K562 (cell line): Measurements from ENCODE around the gene IL6ST. TPM values are rescaled to one million over a fixed set of nuclear protein-coding genes. Genes with fewer than 3 reads are reported as not detected.
A peak's percentile ranks its signal among the peaks of the same experiment; 100 is the strongest.

Source experiments
- ARID1B ChIP-seq: fragments of 450-650 bp; IDR thresholded peaks from 2 replicates; pipeline ENCODE4 v1.6.1; 2016; ENCODE audit warnings: antibody characterized with exemption, mild to moderate bottlenecking, inconsistent platforms
- CSDE1 ChIP-seq, 2 experiments: fragments of 450-650 bp; IDR thresholded peaks; 2 replicates each; pipeline ENCODE4 v1.6.1; 2016; ENCODE audit warnings: mild to moderate bottlenecking in 1 of 2
- DACH1 ChIP-seq: fragments of 450-650 bp; IDR thresholded peaks from 2 replicates; pipeline ENCODE4 v1.6.1; 2018; ENCODE audit not compliant: partially characterized antibody
- EHMT2 ChIP-seq: fragments of 450-650 bp; IDR thresholded peaks from 2 replicates; pipeline ENCODE4 v1.6.1; 2018; ENCODE audit warnings: antibody characterized with exemption
- EZH2 ChIP-seq: IDR thresholded peaks from 2 replicates; pipeline ENCODE4 v1.6.1; 2012; ENCODE audit warnings: low read depth, mild to moderate bottlenecking, inconsistent platforms, low read length, borderline replicate concordance
- FOXO4 ChIP-seq: fragments of 450-650 bp; formaldehyde crosslinking; IDR thresholded peaks from 2 replicates; pipeline ENCODE4 v1.4.0; 2020; ENCODE audit warnings: mild to moderate bottlenecking, moderate library complexity
- HDAC3 ChIP-seq: fragments of 450-650 bp; IDR thresholded peaks from 2 replicates; pipeline ENCODE4 v1.6.1; 2018; ENCODE audit warnings: borderline replicate concordance, mild to moderate bottlenecking, moderate library complexity; ENCODE audit not compliant: partially characterized antibody
- LCOR ChIP-seq: sonication (generic); formaldehyde crosslinking; IDR thresholded peaks from 2 replicates; pipeline ENCODE4 v1.8.0; 2022; ENCODE audit warnings: mild to moderate bottlenecking, missing genetic modification reagents
- MCM7 ChIP-seq, 2 experiments: fragments of 450-650 bp; IDR thresholded peaks; 2 replicates each; pipeline ENCODE4 v1.6.1; 2016 to 2018
- MEF2D ChIP-seq: conservative IDR thresholded peaks from 2 replicates; pipeline ENCODE4 v1.6.1; 2016; ENCODE audit warnings: low read depth, missing genetic modification characterization, missing compliant biosample characterization
- PHF20 ChIP-seq: fragments of 450-650 bp; IDR thresholded peaks from 2 replicates; pipeline ENCODE4 v1.6.1; 2018; ENCODE audit not compliant: partially characterized antibody
- RBM39 ChIP-seq: fragments of 200-400 bp; formaldehyde crosslinking; optimal IDR thresholded peaks from 2 replicates; pipeline ENCODE3; 2018; ENCODE audit warnings: low read depth, low read length
- TAF9B ChIP-seq: fragments of 450-650 bp; IDR thresholded peaks from 2 replicates; pipeline ENCODE4 v1.6.1; 2018; ENCODE audit warnings: mild to moderate bottlenecking; ENCODE audit not compliant: partially characterized antibody
- TCF15 ChIP-seq: fragments of 250-450 bp; sonication (Bioruptor Pico); IDR thresholded peaks from 2 replicates; pipeline ENCODE4 v1.8.0; 2022; ENCODE audit warnings: moderate library complexity, mild to moderate bottlenecking, inconsistent platforms
- TCFL5 ChIP-seq: fragments of 250-450 bp; sonication (Bioruptor Pico); conservative IDR thresholded peaks from 2 replicates; pipeline ENCODE4 v1.6.1; 2021; ENCODE audit warnings: mild to moderate bottlenecking, moderate library complexity, matching md5 sums
- ZBTB17 ChIP-seq: fragments of 450-650 bp; formaldehyde crosslinking; IDR thresholded peaks from 2 replicates; pipeline ENCODE4 v1.4.0; 2020; ENCODE audit warnings: mild to moderate bottlenecking
- ZBTB26 ChIP-seq: fragments of 450-650 bp; formaldehyde crosslinking; IDR thresholded peaks from 2 replicates; pipeline ENCODE4 v1.4.0; 2022; ENCODE audit warnings: missing genetic modification characterization
- ZBTB7A ChIP-seq: IDR thresholded peaks from 2 replicates; pipeline ENCODE4 v1.6.1; 2011; ENCODE audit warnings: low read depth, mild to moderate bottlenecking, low read length, moderate library complexity, borderline replicate concordance; ENCODE audit not compliant: control insufficient read depth
- ZNF655 ChIP-seq: fragments of 250-450 bp; sonication (Bioruptor Pico); IDR thresholded peaks from 2 replicates; pipeline ENCODE4 v1.5.0; 2021
- polyA plus RNA-seq, 8 experiments: library from polyadenylated mRNA; depleted of rRNA in 4 of 8; stranded (reverse) in 5 of 8; unstranded in 3 of 8; fragments of >200 nt; fragmentation: Nextera tagmentation in 2 of 8; fragmentation: Illumina TruSeq in 1 of 8; extraction: Ambion mirVana in 2 of 8; extraction: Trizol in 1 of 8; gene quantifications; 2 replicates each; pipeline versions ENCODE4 v1.2.1 to v1.2.3, GENCODE V29; 2011 to 2014; ENCODE audit warnings: inconsistent platforms in 1 of 8, missing spikeins in 1 of 8
- total RNA-seq, 7 experiments: library from RNA; depleted of rRNA in 6 of 7; stranded (reverse); fragments of >200 nt in 6 of 7; fragmentation: Illumina TruSeq in 2 of 7; extraction: Trizol in 2 of 7; gene quantifications; 2 replicates each; pipeline versions ENCODE4 v1.2.1 to v1.2.3, GENCODE V29; 2011 to 2021; ENCODE audit warnings: low replicate concordance in 1 of 7
- TF ChIP-seq, protein P1 (sequence below): fragments of 250-450 bp; sonication (Bioruptor Pico); IDR thresholded peaks from 2 replicates; pipeline ENCODE4 v1.5.0; 2022; ENCODE audit warnings: mild to moderate bottlenecking
- TF ChIP-seq, protein P2 (sequence below): fragments of 450-650 bp; IDR thresholded peaks from 2 replicates; pipeline ENCODE4 v1.6.1; 2014; ENCODE audit warnings: low read depth, mild to moderate bottlenecking, moderate library complexity, borderline replicate concordance

Gene IL6ST
- total and polyA plus RNA-seq, 9 of the 15 experiments (the other 6 are each of a cell fraction or from before 2014, with no cell fraction given), result 2.0 to 27.0 (median 7.9) TPM

- TF ChIP-seq ZBTB26, result no peak
- TF ChIP-seq EZH2, result no peak
- no peak for TF ChIP-seq HDAC3
- no peak for TF ChIP-seq ZNF655 (CRISPR knock-in tag)
- TF ChIP-seq MEF2D, result no peak
- no peak for TF ChIP-seq ZBTB17 (CRISPR knock-in tag)
- peak; percentile 75 for TF ChIP-seq LCOR (CRISPR knock-in tag)
- TF ChIP-seq ZBTB7A, result no peak
- TF ChIP-seq FOXO4 (CRISPR knock-in tag), result no peak
- TF ChIP-seq, protein P1, sequence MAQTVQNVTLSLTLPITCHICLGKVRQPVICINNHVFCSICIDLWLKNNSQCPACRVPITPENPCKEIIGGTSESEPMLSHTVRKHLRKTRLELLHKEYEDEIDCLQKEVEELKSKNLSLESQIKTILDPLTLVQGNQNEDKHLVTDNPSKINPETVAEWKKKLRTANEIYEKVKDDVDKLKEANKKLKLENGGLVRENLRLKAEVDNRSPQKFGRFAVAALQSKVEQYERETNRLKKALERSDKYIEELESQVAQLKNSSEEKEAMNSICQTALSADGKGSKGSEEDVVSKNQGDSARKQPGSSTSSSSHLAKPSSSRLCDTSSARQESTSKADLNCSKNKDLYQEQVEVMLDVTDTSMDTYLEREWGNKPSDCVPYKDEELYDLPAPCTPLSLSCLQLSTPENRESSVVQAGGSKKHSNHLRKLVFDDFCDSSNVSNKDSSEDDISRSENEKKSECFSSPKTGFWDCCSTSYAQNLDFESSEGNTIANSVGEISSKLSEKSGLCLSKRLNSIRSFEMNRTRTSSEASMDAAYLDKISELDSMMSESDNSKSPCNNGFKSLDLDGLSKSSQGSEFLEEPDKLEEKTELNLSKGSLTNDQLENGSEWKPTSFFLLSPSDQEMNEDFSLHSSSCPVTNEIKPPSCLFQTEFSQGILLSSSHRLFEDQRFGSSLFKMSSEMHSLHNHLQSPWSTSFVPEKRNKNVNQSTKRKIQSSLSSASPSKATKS (CRISPR knock-in tag), result no peak
- peak; percentile 54 for TF ChIP-seq DACH1
- TF ChIP-seq RBM39, result no peak
- TF ChIP-seq CSDE1 (IDR thresholded peaks at IDR 0.05), result peak in 1 of 2 experiments; percentile 48; a peak in 1 of 4 replicates
- TF ChIP-seq TAF9B, result no peak
- TF ChIP-seq TCF15 (CRISPR knock-in tag), result no peak
- TF ChIP-seq, protein P2, sequence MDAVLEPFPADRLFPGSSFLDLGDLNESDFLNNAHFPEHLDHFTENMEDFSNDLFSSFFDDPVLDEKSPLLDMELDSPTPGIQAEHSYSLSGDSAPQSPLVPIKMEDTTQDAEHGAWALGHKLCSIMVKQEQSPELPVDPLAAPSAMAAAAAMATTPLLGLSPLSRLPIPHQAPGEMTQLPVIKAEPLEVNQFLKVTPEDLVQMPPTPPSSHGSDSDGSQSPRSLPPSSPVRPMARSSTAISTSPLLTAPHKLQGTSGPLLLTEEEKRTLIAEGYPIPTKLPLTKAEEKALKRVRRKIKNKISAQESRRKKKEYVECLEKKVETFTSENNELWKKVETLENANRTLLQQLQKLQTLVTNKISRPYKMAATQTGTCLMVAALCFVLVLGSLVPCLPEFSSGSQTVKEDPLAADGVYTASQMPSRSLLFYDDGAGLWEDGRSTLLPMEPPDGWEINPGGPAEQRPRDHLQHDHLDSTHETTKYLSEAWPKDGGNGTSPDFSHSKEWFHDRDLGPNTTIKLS, result no peak
- no peak for TF ChIP-seq EHMT2
- no peak for TF ChIP-seq MCM7 (IDR thresholded peaks at IDR 0.05)
- no peak for TF ChIP-seq TCFL5 (CRISPR knock-in tag)
- TF ChIP-seq ARID1B, result peak; percentile 86
- TF ChIP-seq PHF20, result no peak
Observed at GRCh38 chr5:55997742-55998351, 3.1 kb upstream of the IL6ST start (continued).
